ENCODE measurements around the gene ETV6.

ETV6 gene

DNA sequence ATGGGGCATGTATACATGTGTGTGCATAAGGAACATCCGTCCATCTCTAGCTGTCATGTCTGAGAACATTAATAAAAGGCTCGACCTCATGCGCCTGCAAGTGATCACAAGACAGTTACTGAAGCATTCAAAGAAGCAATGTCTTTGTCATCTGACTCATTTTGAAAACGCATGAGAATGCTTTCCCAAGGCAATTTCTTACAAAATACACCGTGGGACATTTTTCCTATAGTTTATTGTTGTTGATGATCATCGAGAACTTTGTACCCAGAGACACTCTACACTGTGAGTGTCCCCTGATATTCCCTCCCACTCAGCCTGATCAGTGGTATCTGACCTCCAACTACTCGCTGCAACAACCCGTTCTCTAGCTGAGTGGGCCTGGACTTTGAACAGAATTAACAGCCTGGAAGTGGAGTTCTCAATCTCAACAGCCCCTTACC is 68.1 kb downstream of the ETV6 start:
- no peak for DNase-seq (ENCODE audit: low read depth in 3 of 3)

DNA sequence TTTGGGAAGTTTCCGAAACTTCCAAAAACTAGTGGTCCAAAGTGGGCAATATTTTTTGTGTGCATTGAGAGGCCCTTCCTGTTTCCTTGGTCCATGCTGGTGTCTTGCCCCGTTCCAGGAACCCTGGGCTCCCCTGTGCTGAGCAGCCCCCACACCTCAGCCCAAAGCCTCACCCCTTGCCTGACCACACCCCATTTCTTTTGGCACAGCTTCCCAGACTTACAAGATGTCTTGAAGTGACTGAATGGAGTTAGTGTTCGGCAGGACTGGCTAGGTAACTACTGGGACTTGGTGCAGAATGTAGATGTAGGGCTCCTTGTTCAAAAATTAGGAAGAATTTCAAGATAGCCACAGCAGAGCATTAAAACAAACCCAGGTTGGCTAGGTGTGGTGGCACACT is 68.6 kb downstream of the ETV6 start:
- no peak for DNase-seq (ENCODE audit: low read depth in 3 of 3)

DNA sequence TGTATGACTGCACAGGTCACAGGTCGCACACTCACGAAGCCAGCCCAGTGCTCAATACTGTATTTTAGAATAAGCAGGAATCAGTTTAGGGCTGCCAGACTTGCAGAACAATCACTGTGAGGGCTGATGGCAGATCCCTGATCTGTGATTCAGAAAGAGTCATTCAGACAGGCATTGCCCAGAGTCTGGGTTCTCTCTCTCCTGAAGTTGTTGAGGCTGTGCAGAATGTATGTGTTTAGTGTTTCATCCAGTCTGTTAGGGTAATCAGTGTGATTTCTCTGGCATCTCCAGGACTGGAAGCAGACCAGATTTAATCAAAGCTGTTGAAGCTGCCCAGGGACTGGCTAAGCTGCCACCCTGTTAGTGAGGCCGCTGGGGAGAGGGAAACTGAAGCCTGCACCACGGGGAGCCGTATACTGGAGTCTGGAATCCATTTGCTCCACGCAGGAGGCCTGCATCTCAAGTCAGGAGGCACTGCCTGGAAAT is 69.3 kb downstream of the ETV6 start:
- no peak for DNase-seq (ENCODE audit: low read depth in 3 of 3)

DNA sequence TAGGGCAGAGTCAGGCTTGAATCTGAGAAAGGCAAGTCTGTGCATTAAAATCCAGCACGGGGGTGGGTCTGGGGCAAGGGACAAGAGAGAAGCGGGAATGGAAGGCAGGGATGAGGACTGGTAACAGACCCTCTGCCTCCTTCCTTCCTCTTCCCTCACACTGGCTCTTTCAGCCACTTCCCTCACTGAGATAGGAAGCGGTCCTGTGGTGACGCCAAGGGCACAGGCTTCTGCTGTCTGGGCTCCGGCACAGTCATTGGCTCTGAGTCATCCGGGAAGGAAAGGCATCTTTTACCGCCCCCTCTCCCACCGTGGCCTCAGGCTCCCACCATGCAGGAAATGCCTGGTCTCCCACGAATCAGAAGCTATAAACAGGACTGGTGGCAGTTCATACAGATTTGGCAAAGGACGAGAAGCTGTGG is 70.2 kb downstream of the ETV6 start:
- peak in 1 of 3 experiments; percentile 14 for DNase-seq (ENCODE audit: low read depth in 3 of 3)

DNA sequence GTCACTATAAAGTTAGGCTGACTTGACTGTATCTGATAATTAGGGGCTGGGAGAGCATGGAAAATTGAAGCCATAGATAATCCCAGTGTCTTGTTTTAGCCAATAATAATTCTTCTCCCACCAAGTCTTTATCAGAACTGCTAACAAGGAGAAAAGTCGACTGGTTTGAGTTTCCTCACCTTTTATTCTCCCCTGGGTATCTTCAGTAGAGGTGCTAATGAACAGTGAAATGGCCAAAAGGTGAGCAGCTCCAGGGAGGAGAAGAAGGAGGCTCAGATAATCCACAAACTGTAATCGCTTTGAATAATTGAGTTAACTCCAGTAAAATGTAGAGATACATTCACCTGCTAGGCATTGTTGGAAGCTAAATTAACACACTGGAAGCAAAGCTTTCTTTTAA is 72.6 kb downstream of the ETV6 start:
- no peak for DNase-seq (ENCODE audit: low read depth in 3 of 3)

DNA sequence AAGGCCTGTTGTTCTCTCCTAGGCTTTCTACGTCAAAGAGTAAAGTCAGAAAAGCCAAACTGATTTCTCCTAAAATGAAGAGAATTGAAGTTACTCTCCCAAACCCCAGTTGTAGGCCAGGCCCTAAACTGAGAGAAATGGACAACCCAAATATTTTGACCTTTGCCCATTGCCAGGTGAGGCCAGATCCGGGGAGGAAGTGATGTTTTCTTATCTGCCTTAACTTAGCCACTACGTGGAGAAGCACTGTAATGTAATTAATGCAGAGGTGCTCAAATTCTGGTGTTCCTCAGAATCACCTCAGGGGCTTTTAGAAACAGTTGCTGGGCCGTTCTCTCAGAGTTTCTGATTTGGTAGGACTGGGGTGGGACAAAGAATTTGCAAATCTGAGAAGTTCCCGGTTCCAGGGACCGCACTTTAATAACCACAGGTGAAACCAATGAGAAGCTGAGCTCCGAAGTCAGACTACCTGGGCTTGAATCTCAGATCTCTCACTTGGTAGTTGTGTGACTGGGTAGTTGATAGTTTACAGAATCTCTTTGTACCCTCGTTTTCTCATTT is 73.2 kb downstream of the ETV6 start:
- DNase-seq (ENCODE audit: low read depth in 3 of 3) = no peak

DNA sequence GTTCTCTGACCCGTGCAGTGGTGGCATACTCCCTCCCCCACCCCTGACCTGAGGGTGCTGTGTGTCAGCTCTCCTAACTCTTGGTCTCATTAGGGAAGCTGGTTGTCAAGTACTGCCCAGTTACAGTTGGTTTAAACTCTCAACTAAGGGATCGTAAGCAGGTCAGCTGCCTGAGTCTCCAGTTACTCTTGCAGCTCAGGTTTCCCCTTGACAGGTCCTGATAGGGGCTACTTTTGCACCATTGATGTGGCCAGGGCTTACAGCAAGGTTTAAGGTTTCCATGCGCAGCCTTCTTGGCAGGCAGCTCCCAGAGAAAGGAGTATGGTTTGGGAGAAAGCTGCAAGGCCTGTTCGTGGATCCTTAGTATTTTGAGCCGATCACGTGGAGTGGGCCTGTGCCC is 74.5 kb downstream of the ETV6 start:
- DNase-seq (ENCODE audit: low read depth in 3 of 3) = no peak

DNA sequence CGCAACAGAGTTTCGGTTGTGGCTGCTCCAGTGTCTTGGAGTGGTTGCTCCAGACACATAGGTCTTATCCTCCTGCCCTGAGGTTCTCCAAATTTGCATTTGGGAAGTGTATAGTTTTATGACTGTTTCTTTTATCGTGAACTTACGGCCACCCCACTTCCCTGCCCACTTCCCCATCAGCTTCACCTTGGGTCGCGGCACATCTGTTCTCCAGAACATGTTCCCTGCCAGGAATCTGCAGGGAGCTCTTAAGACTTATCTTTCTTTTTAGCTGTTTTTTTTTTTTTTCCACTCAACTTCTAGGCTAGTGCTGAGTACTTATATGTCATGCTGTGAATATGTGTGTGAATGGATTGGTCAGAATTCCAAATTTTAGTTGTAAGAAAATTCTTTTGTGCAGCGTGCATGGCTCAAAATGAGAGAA is 75.4 kb downstream of the ETV6 start:
- no peak for DNase-seq (ENCODE audit: low read depth in 3 of 3)

DNA sequence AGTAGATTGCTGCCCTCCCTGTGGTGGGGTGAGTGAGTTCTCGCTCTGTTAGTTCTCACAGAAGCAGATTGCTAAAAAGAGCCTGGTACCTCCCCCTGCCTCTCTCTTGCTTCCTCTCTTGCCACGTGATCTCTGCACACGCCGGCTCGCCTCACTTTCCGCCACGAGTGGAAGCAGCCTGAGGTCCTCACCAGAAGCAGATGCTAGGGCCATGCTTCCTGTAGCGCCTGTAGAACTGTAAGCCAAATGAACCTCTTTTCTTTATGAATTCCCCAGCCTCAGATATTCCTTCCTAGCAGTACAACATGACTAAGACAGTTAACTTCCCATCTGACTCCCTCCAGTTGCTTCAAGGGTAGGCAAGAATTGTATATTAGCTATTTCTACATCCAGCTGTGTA is 76.2 kb downstream of the ETV6 start:
- no peak for DNase-seq (ENCODE audit: low read depth in 3 of 3)

DNA sequence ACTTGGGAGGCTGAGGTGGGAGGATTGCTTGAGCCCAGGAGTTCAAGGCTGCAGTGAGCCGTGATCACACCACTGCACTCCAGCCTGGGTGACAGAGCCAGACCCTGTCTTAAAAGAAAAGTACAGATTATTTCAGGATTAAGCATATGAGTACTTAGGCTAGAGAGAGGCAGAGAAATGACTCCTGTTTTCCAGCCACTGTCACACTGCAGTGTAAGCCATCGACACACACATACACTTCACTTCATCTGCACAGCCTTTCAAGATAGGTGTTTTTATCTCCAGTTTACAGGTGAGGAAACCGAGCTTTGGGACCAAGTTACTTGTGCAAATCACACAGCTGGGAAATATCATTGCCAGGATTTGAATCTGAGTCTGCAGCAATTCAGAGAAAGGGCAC is 77.2 kb downstream of the ETV6 start:
- no peak for DNase-seq (ENCODE audit: low read depth in 3 of 3)

DNA sequence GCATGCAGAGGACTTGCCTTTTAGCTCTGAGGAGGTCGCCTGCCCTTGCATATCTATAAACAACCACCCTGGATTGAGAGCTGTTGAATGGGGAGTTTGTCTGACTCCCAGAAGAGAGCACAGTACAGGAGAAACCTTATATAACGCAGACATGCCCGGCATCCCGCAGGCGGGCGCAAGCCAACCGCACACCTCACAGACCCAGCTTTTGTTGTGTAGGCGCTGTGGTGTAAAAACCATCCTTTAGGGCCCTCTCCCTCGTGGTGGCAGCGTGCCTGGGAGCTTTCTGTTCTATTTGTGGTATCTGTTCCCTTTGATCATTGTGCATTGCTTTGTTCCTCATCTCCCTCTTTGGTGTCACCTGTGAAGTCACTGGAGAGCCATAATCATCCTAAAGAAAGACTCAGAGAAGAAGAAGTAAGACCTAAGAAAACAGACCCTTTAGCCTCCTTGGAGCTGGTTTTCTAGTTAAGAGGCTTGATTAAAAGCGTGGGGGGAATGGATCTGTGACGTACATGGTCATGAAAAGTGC is 77.7 kb downstream of the ETV6 start:
- DNase-seq (ENCODE audit: low read depth in 3 of 3) = peak in 2 of 3 experiments; percentile 14 to 30

DNA sequence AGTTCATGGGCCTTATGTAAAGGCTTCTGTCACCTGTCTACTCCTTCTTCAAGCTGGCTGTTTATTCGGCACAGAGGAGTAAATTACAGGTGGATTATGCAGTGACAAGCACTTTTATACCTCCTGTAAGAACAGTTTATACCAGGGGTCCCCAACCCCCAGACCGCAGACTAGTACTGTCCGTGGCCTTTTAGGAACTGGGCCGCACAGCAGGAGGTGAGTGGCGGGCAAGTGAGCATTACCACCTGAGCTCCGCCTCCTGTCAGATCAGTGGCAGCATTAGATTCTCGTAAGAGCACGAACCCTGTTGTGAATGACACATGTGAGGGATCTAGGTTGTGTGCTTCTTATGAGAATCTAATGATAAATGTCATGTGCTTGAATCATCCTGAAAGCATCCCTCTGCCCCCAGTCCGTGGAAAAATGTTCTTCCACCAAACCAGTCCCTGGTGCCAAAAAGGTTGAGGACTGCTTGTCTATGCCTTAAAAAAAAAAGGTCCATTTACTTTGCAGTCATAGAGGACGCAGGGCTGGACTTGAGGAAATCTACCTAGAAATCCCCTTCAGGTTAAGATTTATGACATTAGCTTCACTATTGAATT is 78.8 kb downstream of the ETV6 start:
- no peak for DNase-seq (ENCODE audit: low read depth in 3 of 3)

DNA sequence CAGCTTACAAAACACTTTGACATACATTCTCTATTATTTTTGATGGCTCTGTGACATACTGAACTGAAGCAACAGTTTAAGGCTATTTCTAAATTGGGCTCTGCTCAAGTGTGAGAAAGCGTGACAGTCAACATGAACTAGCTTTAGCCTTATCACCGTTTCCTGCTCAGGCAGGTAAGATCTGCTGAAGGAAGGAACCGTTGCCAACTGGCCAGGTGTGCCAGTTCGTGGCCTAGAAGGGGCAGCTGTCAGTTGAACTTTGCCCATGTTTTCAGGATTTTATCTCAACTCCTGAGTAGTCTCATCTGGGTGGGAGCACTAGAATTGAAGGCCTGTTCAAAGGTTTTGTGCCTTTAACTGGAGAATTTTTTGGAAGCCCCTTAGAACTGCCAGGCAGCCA is 79.5 kb downstream of the ETV6 start:
- DNase-seq (ENCODE audit: low read depth in 3 of 3) = no peak

DNA sequence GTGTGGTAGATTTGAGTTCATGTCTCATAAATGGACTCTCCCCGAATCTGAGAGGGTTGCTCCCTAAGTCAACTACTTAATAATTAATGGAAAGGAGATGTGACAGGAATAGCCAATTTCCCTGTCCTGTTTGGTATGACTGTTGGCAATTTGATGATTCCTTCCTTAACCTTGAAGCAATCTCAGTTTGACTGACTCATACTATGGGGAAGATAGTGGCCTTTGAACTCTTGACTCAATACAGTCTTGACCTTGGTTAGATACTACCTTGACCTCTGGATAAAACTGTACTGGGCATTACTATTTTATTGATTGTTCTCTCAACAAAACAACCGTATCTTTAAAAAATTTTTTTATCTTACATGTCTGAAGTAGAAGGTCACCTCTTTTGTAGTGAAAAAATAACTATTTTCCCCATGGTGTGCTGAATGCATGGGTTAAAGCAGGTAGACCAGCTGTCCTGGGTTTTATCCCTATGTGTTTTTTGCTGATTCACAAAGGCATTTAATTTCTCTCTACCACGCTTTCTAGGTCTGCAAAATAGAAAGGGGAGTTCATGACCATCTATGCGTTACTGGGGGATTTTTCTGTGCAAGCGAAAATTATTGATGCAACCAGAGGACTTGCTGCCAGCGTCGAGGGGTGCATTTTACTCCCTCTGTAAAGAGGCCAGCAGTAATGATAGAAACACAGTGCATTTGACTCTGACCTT is 80.1 kb downstream of the ETV6 start:
- DNase-seq (ENCODE audit: low read depth in 3 of 3) = no peak

DNA sequence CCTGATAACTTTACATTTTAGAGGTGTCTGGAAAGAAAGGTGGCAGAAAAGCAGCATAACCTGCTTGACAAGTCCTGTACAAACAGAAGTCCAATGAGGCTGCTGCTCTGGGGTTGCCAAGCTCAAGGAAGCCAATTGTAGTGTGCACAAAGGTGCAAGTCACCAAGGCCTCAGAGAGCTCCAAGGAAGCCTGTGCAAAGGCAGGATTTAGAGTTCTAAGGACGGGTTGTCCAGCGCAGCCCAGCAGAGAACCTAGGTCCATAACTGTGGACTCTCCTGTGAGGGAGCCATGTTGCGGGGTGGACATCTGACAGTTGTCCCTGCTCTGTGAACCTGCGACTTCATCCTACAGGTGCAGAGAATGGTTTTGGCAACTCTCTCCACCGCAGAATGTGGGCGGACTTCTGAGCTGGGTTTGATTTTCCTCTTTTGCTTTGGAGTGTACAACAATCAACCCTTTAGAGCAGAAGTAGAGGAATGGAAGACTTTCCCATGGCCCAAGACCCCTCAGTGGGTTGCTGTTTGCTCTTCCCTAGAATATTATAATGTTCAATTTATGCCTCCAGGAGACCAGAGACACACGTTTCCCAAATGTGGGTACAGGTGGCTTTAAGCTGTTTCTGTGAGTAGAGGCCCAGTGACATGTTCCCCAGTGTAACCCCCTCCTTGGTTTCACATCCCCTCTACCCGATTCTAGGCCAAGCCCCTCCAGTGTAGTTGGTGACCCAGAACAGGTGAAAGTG is 81.0 kb downstream of the ETV6 start:
- no peak for DNase-seq (ENCODE audit: low read depth in 3 of 3)

DNA sequence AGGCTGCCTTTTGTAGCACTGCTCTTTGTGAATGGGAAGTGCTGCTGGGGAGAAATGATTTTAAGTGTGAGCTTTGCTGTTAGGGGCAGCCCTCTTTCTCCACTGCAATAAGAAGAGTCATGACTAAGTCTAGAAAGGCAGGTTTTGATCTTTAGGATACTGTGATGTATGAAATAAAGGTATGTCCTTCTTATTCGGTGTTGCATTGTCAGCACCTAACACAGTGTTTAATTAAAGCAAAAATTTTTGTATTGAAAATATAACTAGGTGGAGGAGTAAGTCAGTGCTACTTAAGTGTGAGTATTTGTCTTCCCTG is 81.5 kb downstream of the ETV6 start:
- DNase-seq (ENCODE audit: low read depth in 3 of 3) = no peak

DNA sequence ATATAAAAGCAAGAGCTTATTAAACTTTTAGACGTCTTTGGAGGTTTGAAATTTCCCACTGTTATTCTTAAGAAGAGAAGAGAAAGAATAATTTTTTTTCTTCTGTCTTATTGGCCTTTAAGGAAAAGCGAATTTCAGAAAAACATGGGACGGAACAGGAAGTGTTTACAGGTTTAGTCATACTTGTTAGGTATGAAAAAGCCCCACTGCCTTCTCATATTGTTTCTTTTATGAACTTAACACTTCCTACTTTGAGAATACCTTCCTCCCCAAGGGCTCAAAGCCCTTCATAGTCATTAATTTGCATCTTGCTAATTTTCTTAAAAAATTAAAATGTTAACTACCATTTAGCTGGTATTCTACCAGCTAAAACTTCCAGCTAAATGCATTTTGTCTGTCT is 82.0 kb downstream of the ETV6 start:
- no peak for DNase-seq (ENCODE audit: low read depth in 3 of 3)

DNA sequence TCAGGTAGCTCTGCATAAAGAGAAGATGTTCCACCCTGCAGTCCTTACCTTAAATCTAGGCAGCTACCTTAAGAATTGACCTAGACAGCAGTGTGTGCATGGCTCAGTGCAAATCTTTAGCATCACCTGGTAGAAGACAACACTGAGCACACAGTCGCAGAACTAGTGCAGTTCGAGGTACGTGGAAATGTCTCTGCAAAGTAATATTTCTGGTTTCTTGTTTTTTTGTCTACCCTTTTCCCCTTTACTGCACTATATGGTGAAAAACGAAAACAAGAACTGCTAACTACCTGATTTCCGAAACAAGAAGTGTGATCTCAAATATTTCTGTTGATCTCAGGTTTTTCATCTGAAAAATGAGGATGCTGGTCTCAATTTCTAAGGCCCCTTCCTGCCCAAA is 82.5 kb downstream of the ETV6 start:
- DNase-seq (ENCODE audit: low read depth in 3 of 3) = no peak

DNA sequence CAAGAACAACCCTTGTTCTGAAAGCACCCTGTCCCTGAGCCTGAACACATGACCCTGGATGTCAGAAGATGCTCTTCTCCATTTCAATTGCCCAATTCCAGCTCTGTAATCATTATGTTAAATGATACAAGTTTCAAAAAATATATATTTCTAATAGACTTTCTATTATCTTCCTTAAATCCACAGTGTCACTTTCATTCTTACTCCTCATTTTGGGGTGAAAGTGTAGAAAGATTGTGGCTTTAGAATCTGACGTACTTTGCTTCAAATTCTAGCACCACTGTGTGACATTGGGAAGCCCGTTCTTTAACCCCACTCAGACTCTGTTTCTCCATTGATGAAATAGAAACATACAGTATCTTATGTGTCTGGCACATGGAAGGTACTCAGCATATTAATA is 83.2 kb downstream of the ETV6 start:
- DNase-seq (ENCODE audit: low read depth in 3 of 3) = no peak

DNA sequence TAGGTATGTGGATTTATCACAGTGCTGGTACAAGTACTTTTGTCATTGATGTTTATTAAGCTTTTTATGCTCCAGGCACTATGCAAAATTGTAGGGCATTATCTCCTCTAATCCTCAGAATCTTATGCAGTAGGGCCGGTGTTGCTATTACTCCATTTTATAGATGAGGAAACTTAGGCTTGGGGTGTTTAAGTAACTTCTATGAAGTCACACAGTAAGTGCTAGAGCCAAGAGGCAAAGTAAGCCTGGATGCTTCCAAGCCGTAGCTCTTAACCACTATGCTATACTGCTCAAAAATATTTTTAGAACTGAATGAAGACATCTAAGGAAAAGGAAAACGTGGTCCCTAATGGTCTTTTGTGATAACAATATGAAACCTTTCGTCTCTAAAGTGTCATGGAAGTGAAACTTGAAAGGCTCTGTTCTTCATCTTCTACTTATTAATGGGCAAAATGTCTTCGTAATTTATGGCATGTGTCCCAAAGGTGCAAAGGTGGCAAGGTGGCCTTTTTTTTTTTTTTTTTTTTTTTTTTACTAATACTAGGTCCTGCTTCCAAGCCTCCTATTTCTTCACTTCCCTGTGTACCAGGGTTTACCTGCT is 85.2 kb downstream of the ETV6 start:
- DNase-seq (ENCODE audit: low read depth in 3 of 3) = no peak

DNA sequence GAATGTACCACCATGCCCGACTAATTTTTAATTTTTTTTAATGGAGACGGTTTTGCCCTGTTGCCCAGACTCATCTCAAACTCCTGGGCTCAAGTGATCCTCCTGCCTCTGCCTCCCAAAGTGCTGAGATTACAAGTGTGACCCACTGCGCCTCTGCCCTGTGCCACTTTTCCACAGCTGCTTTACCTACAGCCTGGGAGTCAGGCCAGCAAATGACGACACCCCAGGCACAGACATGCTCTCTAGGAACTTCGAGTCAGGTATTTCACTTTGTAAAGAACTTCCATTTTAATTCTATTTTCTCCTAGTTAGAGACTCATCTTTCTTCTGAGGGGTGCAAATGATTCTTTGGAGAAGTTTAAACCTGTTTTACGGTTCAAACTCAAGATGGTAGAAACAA is 89.0 kb downstream of the ETV6 start:
- no peak for DNase-seq (ENCODE audit: low read depth in 3 of 3)

DNA sequence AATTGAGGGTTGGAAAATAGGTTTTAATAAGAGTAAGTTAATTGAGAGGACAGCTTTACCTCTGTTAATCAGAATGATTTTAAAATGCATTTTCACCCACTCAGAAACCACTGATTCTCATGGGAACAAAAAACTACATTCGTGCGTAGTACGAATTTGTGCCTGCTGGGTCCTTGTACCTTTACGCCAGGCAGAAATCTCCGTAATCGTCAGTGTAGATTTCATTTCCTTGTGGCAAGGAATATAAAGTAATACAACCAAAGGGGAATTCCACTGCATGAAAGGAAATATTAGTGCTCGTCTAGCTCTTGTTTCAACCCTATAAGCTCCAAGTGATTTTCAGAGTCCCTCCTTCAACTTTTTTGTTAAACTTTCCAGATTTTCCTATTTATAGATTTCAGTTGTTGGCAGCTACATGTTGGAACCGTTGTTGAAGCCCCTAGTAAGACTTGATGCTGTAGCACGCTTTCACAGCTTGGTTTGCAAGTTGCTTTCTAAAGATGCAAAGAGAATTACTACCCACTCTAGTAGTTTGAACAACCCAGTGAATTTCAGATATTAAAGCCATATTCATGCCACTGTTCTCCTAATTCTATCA is 90.6 kb downstream of the ETV6 start:
- no peak for DNase-seq (ENCODE audit: low read depth in 3 of 3)

All from stimulated activated CD4-positive, alpha-beta T cell treated with anti-CD3 and anti-CD28 coated beads, TNF-alpha, amount 100 ng/mL, for 4 hours (primary cell).